Peyer's patch (tissue), 4 donors: Measurements from ENCODE around the gene SASH1. TPM values are rescaled to one million over a fixed set of nuclear protein-coding genes. Genes with fewer than 3 reads are reported as not detected.

Source experiments
- DNase-seq, 3 donors: peaks; one replicate each; pipeline ENCODE4 v3.0.0-alpha.2; 2017 to 2019
- H3K27ac ChIP-seq, 4 donors: fragments of 200-600 bp; sonication (generic); one replicate each; pipeline ENCODE4 v1.5.1; 2016 to 2019
- H3K27me3 ChIP-seq, 2 donors: fragments of 200-600 bp; sonication (generic); one replicate each; pipeline ENCODE4 v1.5.1; 2019
- H3K36me3 ChIP-seq, 3 donors: fragments of 200-600 bp; sonication (generic); one replicate each; pipeline ENCODE4 v1.5.1; 2016 to 2019
- H3K4me1 ChIP-seq, 4 donors: fragments of 200-600 bp; sonication (generic); one replicate each; pipeline ENCODE4 v1.5.1; 2016 to 2019
- H3K4me3 ChIP-seq, 4 donors: fragments of 200-600 bp; sonication (generic); 1 replicate in 3 of 4; 2 replicates in 1 of 4; pipeline ENCODE4 v1.5.1; 2016 to 2019; ENCODE audit warnings: mild to moderate bottlenecking in 1 of 4
- H3K9me3 ChIP-seq, 4 donors: fragments of 200-600 bp; sonication (generic); one replicate each; pipeline ENCODE4 v1.5.1; 2016 to 2019; ENCODE audit warnings: mild to moderate bottlenecking in 1 of 4
- POLR2A ChIP-seq, 2 donors: fragments of 450-650 bp; IDR thresholded peaks; one replicate each; pipeline ENCODE4 v1.5.1; 2017; ENCODE audit warnings: antibody characterized with exemption in 2 of 2, mild to moderate bottlenecking in 2 of 2, moderate library complexity in 2 of 2
- total RNA-seq, 4 donors: library from RNA; depleted of rRNA; stranded (reverse); fragments of >200 nt; gene quantifications; one replicate each; pipeline ENCODE4 v1.1.0, GENCODE V29; 2016
- TF ChIP-seq, protein P1 (sequence below), 6 experiments: fragments of 450-650 bp in 4 of 6; fragments of 200-600 bp in 2 of 6; sonication (generic) in 1 of 6; IDR thresholded peaks; one replicate each; pipeline ENCODE4 v1.5.1; 2017 to 2019; ENCODE audit warnings: antibody characterized with exemption in 6 of 6, mild to moderate bottlenecking in 3 of 6, moderate library complexity in 1 of 6

The SASH1 gene
- total RNA-seq, 4 donors from 2014 or later: 17.2 to 141 (median 38.1) TPM

- Histone ChIP-seq H3K36me3 (peaks cover 0 to 49% (median 0%) of the 10 kb centered on the region in 3 donors), H3K4me3 (no peak overlapping the region)
- no peak for DNase-seq
Observed at GRCh38 chr6:148547110-148547509, 204.5 kb downstream of the SASH1 start.

GRCh38 chr6:148548065-148548748 is 205.6 kb downstream of the SASH1 start:
- TF ChIP-seq POLR2A (IDR thresholded peaks at IDR 0.05): no peak
- TF ChIP-seq, protein P1, sequence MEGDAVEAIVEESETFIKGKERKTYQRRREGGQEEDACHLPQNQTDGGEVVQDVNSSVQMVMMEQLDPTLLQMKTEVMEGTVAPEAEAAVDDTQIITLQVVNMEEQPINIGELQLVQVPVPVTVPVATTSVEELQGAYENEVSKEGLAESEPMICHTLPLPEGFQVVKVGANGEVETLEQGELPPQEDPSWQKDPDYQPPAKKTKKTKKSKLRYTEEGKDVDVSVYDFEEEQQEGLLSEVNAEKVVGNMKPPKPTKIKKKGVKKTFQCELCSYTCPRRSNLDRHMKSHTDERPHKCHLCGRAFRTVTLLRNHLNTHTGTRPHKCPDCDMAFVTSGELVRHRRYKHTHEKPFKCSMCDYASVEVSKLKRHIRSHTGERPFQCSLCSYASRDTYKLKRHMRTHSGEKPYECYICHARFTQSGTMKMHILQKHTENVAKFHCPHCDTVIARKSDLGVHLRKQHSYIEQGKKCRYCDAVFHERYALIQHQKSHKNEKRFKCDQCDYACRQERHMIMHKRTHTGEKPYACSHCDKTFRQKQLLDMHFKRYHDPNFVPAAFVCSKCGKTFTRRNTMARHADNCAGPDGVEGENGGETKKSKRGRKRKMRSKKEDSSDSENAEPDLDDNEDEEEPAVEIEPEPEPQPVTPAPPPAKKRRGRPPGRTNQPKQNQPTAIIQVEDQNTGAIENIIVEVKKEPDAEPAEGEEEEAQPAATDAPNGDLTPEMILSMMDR (IDR thresholded peaks at IDR 0.05): no peak
- Histone ChIP-seq H3K9me3 (no peaks in the 10 kb centered on the region), H3K4me3 (no peak overlapping the region), H3K27ac (no peak overlapping the region), H3K36me3 (peaks cover 0 to 49% (median 0%) of the 10 kb centered on the region in 3 donors), H3K27me3 (no peaks in the 10 kb centered on the region), H3K4me1 (no peaks in the 10 kb centered on the region)
- no peak for DNase-seq

More at GRCh38 chr6:148547110-148547509, 204.5 kb downstream of the SASH1 start:
- Histone ChIP-seq H3K9me3 (no peaks in the 10 kb centered on the region), H3K4me1 (no peaks in the 10 kb centered on the region), H3K27ac (no peak overlapping the region), H3K27me3 (no peaks in the 10 kb centered on the region)
- no peak for TF ChIP-seq POLR2A (IDR thresholded peaks at IDR 0.05)
- TF ChIP-seq, protein P1 (IDR thresholded peaks at IDR 0.05): no peak

- Histone ChIP-seq H3K27ac (no peak overlapping the region), H3K36me3 (peaks cover 0 to 46% (median 0%) of the 10 kb centered on the region in 3 donors), H3K27me3 (no peaks in the 10 kb centered on the region), H3K4me3 (no peak overlapping the region), H3K4me1 (no peaks in the 10 kb centered on the region), H3K9me3 (no peaks in the 10 kb centered on the region)
- no peak for TF ChIP-seq POLR2A (IDR thresholded peaks at IDR 0.05)
- TF ChIP-seq, protein P1 (IDR thresholded peaks at IDR 0.05): no peak
- no peak for DNase-seq
Observed at GRCh38 chr6:148548749-148549140, 206.1 kb downstream of the SASH1 start.

- Histone ChIP-seq H3K36me3 (peaks cover 0 to 31% (median 0%) of the 10 kb centered on the region in 3 donors), H3K4me3 (no peak overlapping the region), H3K27ac (no peak overlapping the region), H3K4me1 (no peaks in the 10 kb centered on the region), H3K9me3 (no peaks in the 10 kb centered on the region), H3K27me3 (no peaks in the 10 kb centered on the region)
- no peak for DNase-seq
- TF ChIP-seq, protein P1 (IDR thresholded peaks at IDR 0.05): no peak
- no peak for TF ChIP-seq POLR2A (IDR thresholded peaks at IDR 0.05)
Observed at GRCh38 chr6:148550569-148550968, 207.9 kb downstream of the SASH1 start.

DNA sequence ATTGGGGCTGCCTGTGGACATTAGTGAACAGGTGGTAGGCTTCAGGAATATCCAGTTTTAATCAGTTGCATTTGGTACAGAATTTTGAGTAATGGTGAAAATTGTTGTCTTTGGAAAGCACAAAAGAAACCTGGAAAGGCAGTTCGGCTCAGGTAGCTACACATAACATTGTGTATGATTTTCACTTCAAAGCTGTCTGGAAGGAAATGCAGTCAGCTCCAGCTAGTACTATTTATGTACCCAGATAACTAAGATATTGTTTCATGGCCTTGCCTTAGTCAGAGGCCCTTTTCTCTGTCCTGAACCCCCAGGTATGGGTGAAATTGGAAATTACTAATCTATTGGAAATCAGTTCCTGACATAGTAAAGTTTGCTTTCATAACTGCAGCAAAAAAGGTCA is 208.6 kb downstream of the SASH1 start:
- Histone ChIP-seq H3K9me3 (no peaks in the 10 kb centered on the region), H3K4me3 (no peak overlapping the region), H3K27ac (no peak overlapping the region), H3K36me3 (peaks cover 0 to 24% (median 0%) of the 10 kb centered on the region in 3 donors), H3K4me1 (no peaks in the 10 kb centered on the region), H3K27me3 (no peaks in the 10 kb centered on the region)
- TF ChIP-seq, protein P1 (IDR thresholded peaks at IDR 0.05): no peak
- TF ChIP-seq POLR2A (IDR thresholded peaks at IDR 0.05): no peak
- DNase-seq: no peak
